ENCODE data around the gene CBX1. TPM values are rescaled to one million over a fixed set of nuclear protein-coding genes. Genes with fewer than 3 reads are reported as not detected.

Gene CBX1
- total and polyA plus RNA-seq, 7 experiments from 2014 or later, result 16.4 to 56.7 (median 26.1) TPM

DNA sequence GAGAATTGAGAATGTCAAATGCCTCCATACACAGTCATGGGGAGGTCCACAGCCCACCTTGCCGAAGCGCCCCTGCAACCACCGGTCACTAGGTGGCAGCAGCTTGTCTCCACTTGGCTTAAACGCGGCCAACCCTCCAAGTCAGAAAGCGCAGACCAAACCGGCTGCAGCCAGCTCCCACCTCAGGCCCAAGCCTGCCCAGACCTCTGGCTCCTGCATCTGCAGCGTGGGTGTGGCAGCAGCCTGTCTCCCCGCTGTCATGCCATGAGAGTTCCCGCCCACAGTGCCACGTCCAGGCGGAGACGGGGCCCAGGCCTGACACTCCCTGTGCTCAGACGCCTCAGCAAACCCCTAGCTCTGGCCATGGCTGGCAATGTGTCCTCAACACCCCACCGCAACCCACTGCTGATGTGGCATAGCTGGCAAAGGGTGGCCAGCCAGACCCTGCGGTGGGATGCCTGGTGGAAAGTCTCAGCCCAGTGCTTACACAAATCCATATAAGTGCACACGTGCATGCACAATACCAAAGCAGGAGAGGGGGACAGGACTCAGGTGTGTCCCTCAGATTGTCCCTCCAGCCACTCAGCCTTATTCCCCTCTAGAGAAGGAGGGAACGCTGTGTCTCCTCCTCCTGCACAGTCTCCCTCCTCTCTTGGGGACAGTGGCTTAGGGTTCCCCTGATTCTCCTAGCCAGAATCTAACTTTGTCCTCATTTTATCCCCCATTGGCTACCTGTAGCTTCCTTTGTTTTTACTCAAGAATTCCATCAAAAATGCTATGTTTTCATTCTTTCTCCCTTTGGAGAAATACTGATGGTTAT is 74.6 kb downstream of the CBX1 start:
- Mint-ChIP-seq H3K4me3 (peak overlapping the region in 8 of 10 donors; percentile 12 to 91 (median 38)), H3K27ac (no peak overlapping the region), H3K9me3 (peaks cover 0 to 2% (median 0%) of the 10 kb centered on the region in 11 donors), H3K4me1 (peaks cover 23 to 39% (median 34%) of the 10 kb centered on the region in 7 donors), H3K27me3 (peaks cover 24 to 49% (median 38%) of the 10 kb centered on the region in 5 donors), H3K36me3 (no peaks in the 10 kb centered on the region)
- POLR2A ChIA-PET, result interaction anchor here (0.7 to 2.8 kb wide), 6 partner anchors 9 to 62 kb away, joined by 3 to 14 read pairs (median 3); partner anchors contain the start of gene COPZ2
- Histone ChIP-seq H3K9me3 (ENCODE audit: control insufficient read depth in 2 of 3, low read length in 3 of 3) (no peaks in the 10 kb centered on the region), H3K27ac (ENCODE audit: low read depth, low read length) (no peak overlapping the region), H3K4me3 (ENCODE audit: low read length) (no peak overlapping the region), H3K4me1 (ENCODE audit: control insufficient read depth in 2 of 2, insufficient read depth in 2 of 2, low read length in 2 of 2) (peaks cover 9 to 26% of the 10 kb centered on the region in 2 donors), H3K36me3 (ENCODE audit: control insufficient read depth in 2 of 3, insufficient read depth in 3 of 3, low read length in 3 of 3) (no peaks in the 10 kb centered on the region), H3K27me3 (ENCODE audit: control insufficient read depth in 2 of 2, insufficient read depth in 2 of 2, low read length in 2 of 2) (peaks cover 0 to 11% of the 10 kb centered on the region in 2 donors)
- ATAC-seq, result no peak
- DNase-seq, result peak in 8 of 9 donors; percentile 45 to 72 (median 51)
- intact Hi-C loops (cut with micrococcal nuclease), result loop anchor here (1.0 to 10.0 kb wide), 6 partner anchors 11 to 1008 kb away; partner anchors contain the start of gene COPZ2 (in 1 of the 2)
- CTCF ChIA-PET, result interaction anchor here (0.5 to 4.6 kb wide), 17 partner anchors 10 to 567 kb away, joined by 3 to 66 read pairs (median 5); partner anchors contain the start of genes HOXB5 and NFE2L1

DNA sequence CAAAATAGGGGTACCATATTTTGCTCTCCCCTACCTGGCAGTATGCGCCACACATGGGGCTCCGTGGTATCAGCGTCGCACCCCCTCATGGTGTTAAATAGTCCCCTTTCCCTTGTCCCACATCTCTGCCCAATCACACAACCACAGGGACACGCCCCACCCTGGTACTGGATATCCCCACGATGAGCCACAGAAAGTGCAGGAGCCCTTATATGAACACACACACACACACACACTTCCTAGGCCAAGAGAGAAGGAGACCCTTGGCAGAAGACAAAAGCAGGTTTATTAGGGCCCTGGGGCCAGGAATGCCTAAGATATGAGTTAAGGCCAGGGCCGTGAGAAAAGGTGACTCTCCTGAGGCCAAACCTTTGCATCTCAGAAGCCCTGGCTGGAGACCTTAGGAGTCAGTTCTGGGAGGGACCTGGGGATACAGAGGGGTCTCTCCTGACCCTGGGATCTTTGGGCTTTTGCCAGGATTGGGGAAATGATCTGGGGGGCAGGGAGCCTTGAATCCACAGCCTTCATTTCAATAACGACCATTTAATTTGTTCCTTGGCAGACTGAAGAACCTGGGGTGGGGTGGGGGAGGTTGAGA is 75.3 kb downstream of the CBX1 start:
- ATAC-seq (no peak), DNase-seq (no peak)
- H3K27me3 ChIP-seq (ENCODE audit: control insufficient read depth in 2 of 2, insufficient read depth in 2 of 2, low read length in 2 of 2), result peaks cover 0 to 11% of the 10 kb centered on the region in 2 donors
- no peaks in the 10 kb centered on the region for H3K36me3 ChIP-seq (ENCODE audit: control insufficient read depth in 2 of 3, insufficient read depth in 3 of 3, low read length in 3 of 3)
- H3K9me3 Mint-ChIP-seq, result peaks cover 0 to 2% (median 0%) of the 10 kb centered on the region in 11 donors
- no peak overlapping the region for H3K27ac ChIP-seq (ENCODE audit: low read depth, low read length)
- ChIA-PET CTCF (interaction anchor here (0.5 to 4.6 kb wide), 23 partner anchors 8 to 593 kb away, joined by 3 to 66 read pairs (median 5); partner anchors contain the start of genes CBX1, NFE2L1 and SNX11), POLR2A (interaction anchor here (1.0 to 2.8 kb wide), 5 partner anchors 11 to 82 kb away, joined by 3 to 14 read pairs (median 5); partner anchors contain the start of genes COPZ2 and SNX11)
- H3K36me3 Mint-ChIP-seq, result peaks cover 0 to 2% (median 0%) of the 10 kb centered on the region in 5 donors
- H3K27me3 Mint-ChIP-seq, result peaks cover 23 to 56% (median 41%) of the 10 kb centered on the region in 5 donors
- intact Hi-C loops (cut with micrococcal nuclease), result loop anchor here (1.0 to 10.0 kb wide), 23 partner anchors 11 to 1009 kb away; partner anchors contain the start of genes CBX1 (in 2 of the 2), CDK5RAP3 (in 2 of the 2), COPZ2 (in 2 of the 2) and NFE2L1 (in 2 of the 2)
- peaks cover 23 to 39% (median 34%) of the 10 kb centered on the region in 7 donors for H3K4me1 Mint-ChIP-seq
- H3K9me3 ChIP-seq (ENCODE audit: control insufficient read depth in 2 of 3, low read length in 3 of 3), result no peaks in the 10 kb centered on the region
- H3K4me1 ChIP-seq (ENCODE audit: control insufficient read depth in 2 of 2, insufficient read depth in 2 of 2, low read length in 2 of 2), result peaks cover 9 to 26% of the 10 kb centered on the region in 2 donors
- H3K4me3 Mint-ChIP-seq, result peak overlapping the region; percentile 66 to 92 (median 88)
- peak overlapping the region; percentile 43 for H3K4me3 ChIP-seq (ENCODE audit: low read length)
- H3K27ac Mint-ChIP-seq, result peak overlapping the region in 1 of 9 donors; percentile 53

DNA sequence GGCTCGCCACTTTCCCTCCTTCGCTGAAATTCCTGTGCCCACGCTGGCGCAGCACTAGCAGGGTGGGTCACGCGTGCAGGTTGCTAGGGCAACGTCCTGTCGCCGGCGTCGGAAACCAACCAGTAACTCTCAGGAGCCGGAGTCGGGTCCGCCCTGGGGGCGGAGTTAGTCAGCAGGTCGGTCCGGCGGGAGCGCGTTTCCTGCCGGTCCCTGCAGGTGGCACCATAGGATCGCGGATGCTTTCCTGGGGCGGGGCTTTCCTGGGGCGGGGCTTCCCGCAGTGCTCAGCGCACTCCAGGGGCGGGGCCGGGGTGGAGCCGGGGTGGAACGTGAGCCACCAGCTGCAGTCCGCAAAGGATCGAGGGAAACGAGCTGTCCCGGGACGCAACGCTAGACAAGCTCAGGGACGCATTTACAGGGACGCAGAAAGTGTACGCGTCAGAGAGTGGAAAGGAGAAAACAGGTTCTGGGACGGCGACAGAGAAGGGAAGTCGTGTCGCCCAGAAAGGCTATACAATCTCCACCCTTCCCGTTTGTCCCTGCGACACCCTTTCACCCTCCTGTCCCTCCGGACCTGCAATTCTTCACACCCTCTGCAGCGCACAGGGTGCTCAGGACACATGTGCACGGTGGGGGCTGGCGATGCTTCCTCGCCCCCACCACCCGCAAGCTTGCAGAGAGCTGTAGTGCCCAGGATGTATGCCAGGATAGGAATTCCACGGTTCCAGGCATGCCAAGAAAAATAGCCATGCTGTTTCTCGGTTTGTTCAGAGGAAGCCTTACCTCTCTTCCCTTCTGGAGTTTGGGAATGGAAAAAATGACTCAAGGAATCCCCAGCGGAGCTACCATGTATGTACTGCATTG is 76.0 kb downstream of the CBX1 start:
- ChIA-PET POLR2A (interaction anchor here (1.5 to 2.8 kb wide), 2 partner anchors 50 to 83 kb away, joined by 6 to 14 read pairs; partner anchors contain the start of gene SNX11), CTCF (interaction anchor here (0.7 to 4.6 kb wide), 18 partner anchors 9 to 594 kb away, joined by 3 to 66 read pairs (median 5); partner anchors contain the start of genes CBX1, NFE2L1 and SNX11)
- peaks cover 28 to 50% (median 40%) of the 10 kb centered on the region in 5 donors for H3K27me3 Mint-ChIP-seq
- H3K4me3 Mint-ChIP-seq, result peak overlapping the region; percentile 83 to 92 (median 88)
- peaks cover 0 to 3% (median 0%) of the 10 kb centered on the region in 5 donors for H3K36me3 Mint-ChIP-seq
- Histone ChIP-seq H3K36me3 (ENCODE audit: control insufficient read depth in 2 of 3, insufficient read depth in 3 of 3, low read length in 3 of 3) (no peaks in the 10 kb centered on the region), H3K4me3 (ENCODE audit: low read length) (peak overlapping the region; percentile 43), H3K27ac (ENCODE audit: low read depth, low read length) (no peak overlapping the region), H3K9me3 (ENCODE audit: control insufficient read depth in 2 of 3, low read length in 3 of 3) (no peaks in the 10 kb centered on the region), H3K4me1 (ENCODE audit: control insufficient read depth in 2 of 2, insufficient read depth in 2 of 2, low read length in 2 of 2) (peaks cover 9 to 26% of the 10 kb centered on the region in 2 donors), H3K27me3 (ENCODE audit: control insufficient read depth in 2 of 2, insufficient read depth in 2 of 2, low read length in 2 of 2) (peaks cover 0 to 11% of the 10 kb centered on the region in 2 donors)
- DNase-seq, result peak; percentile 91 to 97 (median 95)
- H3K4me1 Mint-ChIP-seq, result peaks cover 23 to 46% (median 34%) of the 10 kb centered on the region in 7 donors
- peak overlapping the region in 8 of 9 donors; percentile 13 to 91 (median 73) for H3K27ac Mint-ChIP-seq
- peak; percentile 98 for ATAC-seq
- H3K9me3 Mint-ChIP-seq, result peaks cover 0 to 2% (median 0%) of the 10 kb centered on the region in 11 donors
- intact Hi-C loops (cut with micrococcal nuclease), result loop anchor here (1.0 to 10.0 kb wide), 23 partner anchors 12 to 1010 kb away; partner anchors contain the start of genes CBX1 (in 2 of the 2), CDK5RAP3 (in 2 of the 2), NFE2L1 (in 2 of the 2) and PNPO (in 2 of the 2)

DNA sequence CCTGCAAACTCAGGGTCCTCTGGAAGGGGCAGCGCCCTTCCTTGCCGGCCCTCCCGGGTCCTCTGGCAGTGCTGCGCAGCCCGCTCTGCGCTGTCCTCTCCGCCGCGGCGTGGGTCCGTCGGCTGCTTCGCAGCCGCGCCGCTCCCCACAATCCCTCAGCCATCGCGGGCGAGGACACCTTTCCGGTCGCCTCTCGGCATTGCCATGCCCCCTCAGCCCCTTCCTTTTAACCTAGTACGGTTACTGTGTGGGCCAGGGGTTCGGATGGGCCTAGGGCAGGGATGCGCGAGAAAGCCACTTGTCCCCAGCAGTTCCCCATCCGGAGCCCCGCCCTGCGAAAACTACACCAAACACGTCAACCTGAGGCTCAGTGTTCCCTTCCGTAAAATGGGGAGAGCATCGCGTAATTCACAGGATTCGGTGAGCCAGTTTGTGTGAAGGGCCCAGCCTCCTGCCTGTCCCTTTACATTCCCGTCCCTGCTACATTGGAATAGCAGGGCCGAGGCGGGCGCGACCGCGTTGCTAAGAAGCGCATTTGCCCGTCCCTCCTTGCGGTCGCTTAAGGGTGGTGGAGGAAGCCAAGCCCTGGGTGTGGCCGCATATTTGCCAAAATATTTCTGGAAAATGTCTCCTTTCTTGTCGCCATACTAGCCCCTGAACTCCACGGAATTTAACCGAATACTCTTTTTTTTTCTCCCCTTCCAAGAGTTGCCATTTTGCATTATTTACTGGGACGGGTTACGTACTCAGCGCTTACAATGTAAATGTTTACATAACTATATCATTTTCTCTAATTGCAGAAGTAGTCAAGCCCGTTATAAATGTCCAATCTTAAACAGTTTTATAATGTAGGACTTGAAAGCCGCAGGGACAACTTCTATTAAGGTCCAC is 76.9 kb downstream of the CBX1 start:
- H3K36me3 ChIP-seq (ENCODE audit: control insufficient read depth in 2 of 3, insufficient read depth in 3 of 3, low read length in 3 of 3), result no peaks in the 10 kb centered on the region
- H3K4me1 ChIP-seq (ENCODE audit: control insufficient read depth in 2 of 2, insufficient read depth in 2 of 2, low read length in 2 of 2), result peaks cover 9 to 26% of the 10 kb centered on the region in 2 donors
- POLR2A ChIA-PET, result interaction anchor here (1.5 to 2.8 kb wide), 2 partner anchors 51 to 83 kb away, joined by 6 to 14 read pairs; partner anchors contain the start of gene SNX11
- DNase-seq (peak in 5 of 9 donors; percentile 10 to 58 (median 27)), ATAC-seq (peak; percentile 3)
- intact Hi-C loops (cut with micrococcal nuclease), result loop anchor here (1.0 to 10.0 kb wide), 26 partner anchors 12 to 1010 kb away; partner anchors contain the start of genes CBX1 (in 2 of the 2), CDK5RAP3 (in 2 of the 2), NFE2L1 (in 2 of the 2) and PNPO (in 2 of the 2)
- H3K9me3 ChIP-seq (ENCODE audit: control insufficient read depth in 2 of 3, low read length in 3 of 3), result no peaks in the 10 kb centered on the region
- Mint-ChIP-seq H3K4me1 (peaks cover 23 to 46% (median 34%) of the 10 kb centered on the region in 7 donors), H3K4me3 (peak overlapping the region; percentile 83 to 92 (median 88)), H3K27ac (peak overlapping the region; percentile 13 to 91 (median 72)), H3K9me3 (peaks cover 0 to 2% (median 0%) of the 10 kb centered on the region in 11 donors), H3K36me3 (peaks cover 0 to 3% (median 0%) of the 10 kb centered on the region in 5 donors), H3K27me3 (peaks cover 31 to 48% (median 40%) of the 10 kb centered on the region in 5 donors)
- CTCF ChIA-PET, result interaction anchor here (0.7 to 4.6 kb wide), 13 partner anchors 10 to 595 kb away, joined by 3 to 66 read pairs (median 5); partner anchors contain the start of genes CBX1 and NFE2L1
- peak overlapping the region; percentile 30 for H3K4me3 ChIP-seq (ENCODE audit: low read length)
- no peak overlapping the region for H3K27ac ChIP-seq (ENCODE audit: low read depth, low read length)
- peaks cover 0 to 11% of the 10 kb centered on the region in 2 donors for H3K27me3 ChIP-seq (ENCODE audit: control insufficient read depth in 2 of 2, insufficient read depth in 2 of 2, low read length in 2 of 2)

All from naive thymus-derived CD4-positive, alpha-beta T cell (primary cell).